Measurements from ENCODE around the gene PTGDS. TPM values are rescaled to one million over a fixed set of nuclear protein-coding genes. Genes with fewer than 3 reads are reported as not detected.

Gene PTGDS
- polyA plus RNA-seq, 1 donor, result 61.3 TPM

- no peak for DNase-seq
Observed at GRCh38 chr9:136956604-136957003, 20.7 kb upstream of the PTGDS start.

- no peak for DNase-seq
Observed at GRCh38 chr9:136957461-136957860, 19.8 kb upstream of the PTGDS start.

- no peak for DNase-seq
Observed at GRCh38 chr9:136957901-136958300, 19.4 kb upstream of the PTGDS start.

DNA sequence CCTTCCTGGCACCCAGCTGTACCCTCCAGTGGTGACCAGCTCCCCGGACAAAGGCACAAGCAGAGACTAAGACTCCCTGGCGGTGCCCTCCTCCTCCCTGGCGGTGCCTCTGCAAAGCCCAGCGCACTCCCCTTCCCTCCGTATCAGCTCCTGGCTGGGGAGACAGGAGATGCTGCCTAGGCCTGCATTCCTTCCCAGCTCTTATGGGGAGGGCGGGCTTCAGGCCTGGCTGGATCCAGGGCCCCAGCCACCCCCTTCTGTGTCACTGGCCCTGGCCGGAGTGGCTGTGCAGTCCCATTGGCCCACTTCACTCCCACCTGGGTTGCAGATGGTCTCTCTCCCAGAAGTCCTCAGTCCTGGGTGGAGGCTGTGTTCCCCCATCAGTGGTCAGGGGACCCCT is 18.8 kb upstream of the PTGDS start:
- no peak for DNase-seq

DNA sequence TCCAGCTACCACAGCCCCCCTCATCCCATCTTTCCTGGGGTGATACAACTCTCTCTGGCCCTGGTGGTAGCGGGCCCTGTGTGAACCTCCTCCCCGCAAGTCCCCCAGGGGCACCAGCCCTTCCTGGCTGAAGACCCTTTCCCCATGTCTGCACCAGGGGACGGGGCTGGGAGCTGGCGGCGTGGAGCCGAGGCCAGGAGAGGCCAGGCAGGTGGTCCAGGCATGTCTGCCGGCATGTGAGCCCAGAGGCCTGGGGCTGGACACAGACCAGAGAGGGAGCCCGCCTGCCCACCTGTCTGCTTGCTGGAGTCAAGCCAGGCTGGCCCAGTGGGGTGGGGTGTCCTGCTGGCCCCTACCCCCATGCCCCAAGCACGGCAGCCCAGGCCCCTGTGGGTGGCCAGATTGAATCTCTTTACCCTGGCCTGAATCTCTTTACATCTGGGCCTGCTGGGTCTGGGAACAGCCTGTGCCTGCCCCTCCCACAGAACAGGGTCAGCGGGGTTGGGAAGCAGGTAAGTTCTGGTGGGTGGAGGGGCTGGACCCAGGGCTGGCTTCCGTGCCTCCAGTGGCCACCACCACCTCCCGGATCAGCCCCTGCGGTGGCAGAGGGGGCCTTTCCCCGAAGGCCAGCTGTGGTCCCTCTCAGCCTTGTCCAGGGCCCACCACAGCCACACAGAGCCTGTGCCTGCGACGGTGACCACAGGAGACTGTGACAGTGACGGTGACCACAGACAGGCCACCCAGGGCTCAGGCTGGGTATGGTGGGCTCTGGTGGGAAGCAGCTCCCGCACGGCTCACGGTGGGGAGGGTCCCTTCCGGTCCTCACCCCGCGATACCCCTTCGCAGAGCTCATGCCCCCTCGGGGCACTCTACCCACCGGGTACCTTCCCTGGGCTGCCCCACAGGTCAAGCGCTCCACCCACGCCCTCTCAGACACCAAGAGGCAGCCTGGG is 18.1 kb upstream of the PTGDS start:
- no peak for DNase-seq

GRCh38 chr9:136960212-136960937 is 16.9 kb upstream of the PTGDS start:
- no peak for DNase-seq

DNA sequence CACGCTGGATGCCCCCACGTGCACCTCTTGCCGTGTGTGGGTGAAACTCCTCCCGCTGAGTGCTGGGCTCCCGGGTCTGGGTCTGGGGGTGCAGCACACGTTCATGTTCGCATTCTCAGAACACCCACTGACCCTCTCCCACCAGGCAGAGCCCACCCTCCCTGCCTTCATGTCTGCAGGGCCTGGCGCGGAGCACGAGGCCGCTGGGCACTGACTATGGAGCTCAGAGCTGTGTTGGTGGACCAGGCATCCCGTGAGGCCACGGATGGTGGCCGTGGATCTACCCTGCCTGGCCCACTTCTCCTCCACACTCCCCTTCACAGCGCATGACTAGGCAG is 16.4 kb upstream of the PTGDS start:
- DNase-seq, result no peak

DNA sequence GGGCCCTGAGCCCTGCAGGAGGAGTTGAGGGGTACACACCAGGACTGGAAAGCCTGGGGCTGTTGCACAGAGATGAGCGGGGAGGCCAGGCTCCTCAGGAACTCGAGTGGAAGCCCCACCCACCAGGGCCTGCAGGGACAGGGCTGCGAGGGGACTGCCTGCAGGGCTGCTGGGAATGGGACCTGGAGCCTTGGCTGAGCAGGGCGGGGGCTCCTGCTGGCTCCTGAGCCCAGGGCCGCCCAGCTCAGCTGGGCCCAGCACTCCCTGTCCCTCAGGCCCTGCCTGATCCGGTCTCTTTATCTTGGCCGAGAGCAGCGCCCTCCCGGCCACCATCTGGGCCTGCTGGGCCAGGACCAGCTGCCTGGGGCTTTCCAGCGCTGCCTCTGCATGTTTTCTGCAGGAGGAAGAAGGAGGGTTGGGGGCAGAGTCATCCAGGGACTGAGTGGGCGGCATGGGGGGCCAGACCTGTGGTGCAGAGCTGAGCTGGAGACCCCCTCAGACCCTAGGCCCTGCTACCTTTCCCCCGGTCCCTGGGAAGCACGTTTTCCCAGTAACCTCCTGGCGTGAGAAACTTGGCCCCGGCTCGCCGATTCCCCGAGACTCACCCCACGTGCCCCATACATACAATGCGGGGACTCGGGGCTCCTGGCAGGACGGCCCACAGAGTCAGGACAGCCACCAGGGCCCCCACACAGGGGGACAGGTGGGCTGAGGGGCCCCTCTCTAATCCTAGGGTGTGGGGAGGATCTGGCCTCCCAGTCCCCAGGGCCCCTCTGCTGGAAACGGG is 15.8 kb upstream of the PTGDS start:
- no peak for DNase-seq

- no peak for DNase-seq
Observed at GRCh38 chr9:136962163-136962562, 15.1 kb upstream of the PTGDS start.

- no peak for DNase-seq
Observed at GRCh38 chr9:136962701-136963248, 14.5 kb upstream of the PTGDS start.

GRCh38 chr9:136963341-136963740 is 14.0 kb upstream of the PTGDS start:
- no peak for DNase-seq

DNA sequence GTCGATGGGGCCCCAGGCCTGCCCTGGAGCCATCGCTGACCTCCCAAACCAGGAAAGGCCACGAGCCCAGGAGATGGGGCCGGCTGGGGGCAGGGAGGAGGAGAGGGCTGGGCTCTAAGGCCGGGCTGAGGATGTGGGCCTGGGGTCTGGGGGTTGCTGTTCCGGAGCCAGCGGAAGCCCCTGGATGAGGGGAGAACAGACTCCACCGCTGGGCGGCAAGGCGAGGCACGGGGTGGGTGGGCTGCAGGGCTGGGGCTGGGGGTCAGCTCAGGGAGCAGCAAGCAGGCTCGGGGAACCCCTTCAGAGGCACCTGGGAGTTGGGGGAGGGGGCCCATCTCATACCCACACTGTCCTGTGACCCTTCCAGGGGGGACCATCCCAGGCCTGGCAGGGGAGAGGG is 13.6 kb upstream of the PTGDS start:
- DNase-seq, result no peak

DNA sequence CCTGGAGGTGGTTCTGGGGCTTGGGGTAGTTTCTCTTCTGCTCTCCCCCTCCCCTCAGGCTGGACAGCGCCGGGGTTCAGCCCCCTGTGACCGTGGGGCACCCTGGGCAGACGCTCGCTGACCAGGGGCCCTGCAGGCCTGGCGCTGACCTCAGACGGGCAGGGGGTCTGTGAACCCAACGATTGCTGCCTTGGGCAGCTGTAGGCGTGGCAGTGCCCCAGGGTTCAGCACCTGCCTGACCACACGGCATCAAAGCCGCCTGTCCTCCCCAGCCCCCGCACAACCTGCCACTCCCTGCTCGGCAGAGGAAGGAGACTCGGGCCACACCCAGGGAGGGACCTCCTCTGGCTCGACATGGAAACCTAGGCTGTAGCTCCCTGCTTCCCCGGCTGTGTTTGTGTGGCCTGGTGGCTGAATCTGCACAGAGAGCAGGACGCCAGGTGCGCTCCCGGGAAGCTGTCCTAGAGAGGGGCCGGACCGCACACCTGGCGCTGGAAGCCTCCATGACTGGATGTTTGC is 13.1 kb upstream of the PTGDS start:
- DNase-seq, result no peak

DNA sequence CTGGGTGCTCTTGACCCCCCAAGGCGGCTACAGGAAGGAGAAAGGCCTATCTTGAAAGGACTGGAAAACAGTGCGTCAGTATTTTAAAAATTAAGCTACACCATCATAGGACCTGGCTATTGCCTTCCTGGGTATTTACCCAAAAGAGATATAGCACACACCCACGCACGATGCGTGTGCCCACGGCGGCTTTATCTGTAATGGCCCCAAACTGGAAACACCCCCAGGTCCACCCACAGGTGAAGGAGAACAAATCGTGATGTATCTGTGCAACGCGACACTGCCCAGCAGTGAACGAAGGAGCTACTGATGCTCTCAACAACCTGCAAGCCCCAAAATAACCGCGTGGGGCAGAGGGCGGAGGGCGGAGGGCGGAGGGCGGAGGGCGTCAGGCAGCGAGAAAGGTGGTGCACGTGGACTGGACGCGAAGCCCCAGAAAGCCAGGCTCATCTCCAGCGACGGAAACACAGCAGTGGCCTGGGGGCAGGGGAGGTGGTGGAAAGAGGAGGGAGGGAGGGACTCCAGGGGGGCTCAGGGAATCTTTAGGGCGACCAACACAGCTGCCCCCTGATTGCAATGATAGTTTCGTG is 12.4 kb upstream of the PTGDS start:
- DNase-seq, result no peak

DNA sequence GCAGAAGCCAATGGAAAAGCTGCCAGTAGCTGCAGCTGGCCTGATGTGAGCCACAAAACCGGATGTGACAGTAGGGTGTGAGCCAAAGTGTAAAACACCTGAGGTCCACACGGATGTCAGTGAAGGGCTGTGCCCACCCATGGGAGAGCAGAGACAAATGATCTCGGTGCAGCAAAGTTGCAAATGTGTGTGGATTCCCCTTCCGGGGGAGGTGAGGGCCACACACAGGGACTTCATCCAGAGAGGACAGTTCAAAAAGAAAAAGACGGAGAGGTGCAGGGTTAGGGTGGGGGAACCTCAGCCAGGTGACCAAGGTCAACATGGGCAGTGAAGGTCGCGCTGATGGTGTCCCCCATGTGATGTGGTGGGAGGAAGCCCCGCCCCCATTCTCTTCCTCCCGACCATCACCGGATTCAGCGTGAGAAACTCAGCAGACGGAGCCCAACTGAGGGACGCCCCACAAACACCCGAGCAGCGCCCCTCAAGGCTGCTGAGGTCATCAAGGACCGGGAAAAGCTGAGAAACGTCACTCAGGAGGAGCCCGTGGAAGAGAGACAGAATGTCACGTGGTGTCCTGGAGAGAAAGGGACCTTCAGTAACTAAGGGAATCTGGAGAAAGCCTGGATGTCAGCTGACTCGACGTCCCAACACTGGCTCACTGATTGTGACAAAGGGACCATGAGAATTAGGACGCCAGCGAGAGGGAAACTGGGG is 11.4 kb upstream of the PTGDS start:
- no peak for DNase-seq

DNA sequence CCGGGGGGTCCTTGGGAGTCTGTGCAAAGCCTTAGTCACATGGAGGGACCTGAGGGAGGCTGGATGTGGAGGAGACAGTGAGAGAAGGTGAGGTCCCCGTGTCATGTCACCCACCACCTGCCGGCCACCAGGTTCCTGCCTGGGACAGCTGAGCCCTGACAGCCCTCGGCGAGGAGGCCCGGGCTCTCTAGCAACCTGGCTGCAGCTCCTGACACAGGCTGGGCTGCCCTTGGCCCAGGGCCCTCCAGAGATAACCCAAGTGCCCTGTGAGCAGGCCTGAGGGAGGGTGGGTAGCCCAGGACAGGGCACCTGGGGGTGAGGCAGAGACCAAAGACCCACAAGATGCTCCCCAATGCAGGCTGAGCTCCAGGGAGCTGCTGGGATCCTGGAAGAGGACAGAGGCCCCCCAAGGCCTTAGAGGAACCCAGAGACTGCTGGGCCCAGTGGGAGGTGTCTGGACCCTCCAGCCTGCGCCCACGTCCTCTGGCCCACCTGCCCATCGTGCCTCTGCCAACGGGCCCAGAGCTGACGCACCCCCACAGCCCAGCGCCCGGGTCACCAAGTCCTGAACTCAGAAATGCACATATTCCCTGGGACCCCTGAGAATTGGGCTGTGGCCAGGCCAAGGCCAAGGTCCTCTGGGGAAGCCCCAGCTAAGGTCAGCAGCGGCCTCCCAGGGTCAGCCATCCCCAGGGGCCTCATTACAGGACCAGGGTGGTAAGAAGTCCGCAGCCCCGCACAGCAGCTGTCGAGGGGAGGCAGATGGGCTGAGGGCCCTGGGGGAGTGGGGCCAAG is 8.8 kb upstream of the PTGDS start:
- no peak for DNase-seq

DNA sequence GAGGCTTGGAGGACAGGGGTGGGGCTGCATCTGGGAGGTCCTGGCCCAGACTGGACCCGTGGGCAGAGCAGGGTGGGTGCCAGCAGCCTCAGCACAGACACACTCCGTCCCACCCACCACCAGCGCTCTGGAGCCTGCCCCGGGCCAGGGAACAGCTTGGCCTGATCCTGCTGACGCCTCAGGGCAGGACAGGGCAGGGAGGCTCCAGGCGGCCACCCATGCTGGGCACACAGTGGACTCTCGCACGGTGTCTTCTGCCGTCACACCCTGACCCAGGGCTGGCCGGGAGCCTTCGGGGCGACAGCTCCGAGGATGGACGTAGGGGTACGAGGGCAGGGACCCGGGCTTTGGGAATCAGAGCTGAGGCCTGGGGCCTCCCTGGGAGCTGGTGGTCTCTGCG is 8.2 kb upstream of the PTGDS start:
- no peak for DNase-seq

- no peak for DNase-seq
Observed at GRCh38 chr9:136969774-136970173, 7.5 kb upstream of the PTGDS start.

DNA sequence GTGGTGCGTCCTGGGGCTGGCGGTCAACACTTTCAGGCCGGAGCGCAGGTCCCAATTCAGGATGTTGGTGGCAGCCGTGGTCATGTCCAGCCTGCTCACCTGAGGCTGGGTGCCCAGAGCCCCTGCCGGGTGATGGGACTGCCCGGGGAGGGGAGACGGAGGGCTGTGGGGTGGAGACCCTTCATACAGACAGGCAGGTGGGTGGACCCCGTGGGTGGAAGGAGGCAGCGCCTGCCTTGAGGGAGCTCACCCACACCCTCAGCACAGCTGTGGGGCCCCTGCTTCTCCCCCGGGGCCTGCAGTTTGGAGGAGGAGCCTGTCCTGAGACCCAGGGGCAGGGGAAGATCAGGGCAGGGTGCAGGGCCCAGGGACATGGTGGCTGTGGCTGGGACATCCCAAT is 6.9 kb upstream of the PTGDS start:
- DNase-seq, result no peak

- DNase-seq, result no peak
Observed at GRCh38 chr9:136971746-136972145, 5.6 kb upstream of the PTGDS start.
